Measurements from ENCODE around the gene FOXO6. TPM values are rescaled to one million over a fixed set of nuclear protein-coding genes. Genes with fewer than 3 reads are reported as not detected.

The FOXO6 gene
- total RNA-seq, 2 experiments from 2014 or later: 1.2 to 2.2 TPM

DNA sequence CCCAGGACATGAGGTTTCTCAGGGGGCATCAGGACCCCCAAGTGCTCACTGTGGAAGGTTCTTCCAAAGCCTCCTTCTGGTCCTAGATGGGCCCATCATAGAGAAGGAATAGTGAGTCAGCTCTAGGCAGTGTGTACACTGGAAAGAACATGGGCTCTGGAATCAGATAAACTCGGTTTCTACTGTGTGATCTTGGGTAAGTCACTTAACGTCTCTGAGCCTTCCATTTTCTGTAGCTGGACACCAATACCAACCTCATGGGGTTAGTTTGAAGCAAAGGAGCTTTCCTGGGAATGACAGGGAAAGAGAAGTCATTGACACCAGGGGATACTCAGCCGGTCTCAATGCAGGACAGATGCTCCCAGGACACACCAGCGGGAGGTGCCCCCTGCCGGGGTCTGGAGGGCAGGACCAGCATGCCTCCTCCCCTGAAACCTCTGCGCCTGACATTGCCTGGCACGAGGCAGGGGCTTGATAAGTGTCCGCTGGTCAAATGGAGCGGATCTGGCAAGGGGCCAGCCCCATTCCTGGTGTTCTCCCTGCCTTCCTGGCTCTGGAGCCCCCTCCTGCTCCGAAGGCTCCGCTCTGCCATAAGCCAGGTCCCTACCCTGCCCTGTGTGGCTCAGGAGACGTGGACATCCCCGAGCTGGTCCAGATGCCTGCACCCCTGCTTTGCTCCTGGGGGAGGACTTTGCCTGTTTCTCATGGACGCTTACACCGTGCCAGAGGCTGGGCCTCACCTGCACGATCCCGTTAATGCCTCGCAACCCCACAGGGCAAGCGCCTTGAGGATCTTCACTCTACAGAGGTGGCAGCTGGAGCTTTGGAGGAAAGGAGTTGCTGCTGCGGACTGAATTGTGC lies 70.5 kb downstream of the FOXO6 start:
- Mint-ChIP-seq H3K4me3 (no peak overlapping the region), H3K36me3 (ENCODE audit: low read depth) (no peaks in the 10 kb centered on the region), H3K4me1 (ENCODE audit: low read depth) (no peaks in the 10 kb centered on the region), H3K27ac (no peak overlapping the region), H3K27me3 (peaks cover 45% of the 10 kb centered on the region), H3K9me3 (no peaks in the 10 kb centered on the region)
- intact Hi-C loops (cut with DNase I, micrococcal nuclease): loop anchor here (1.0 kb wide), 2 partner anchors 163 to 164 kb away; no protein-coding TSS in a partner anchor
- POLR2A ChIA-PET: no interaction called here
- DNase-seq: no peak
- CTCF ChIA-PET: interaction anchor here (1.5 kb wide), 1 partner anchor 118 kb away, joined by 3 read pairs; no protein-coding TSS in a partner anchor
- Histone ChIP-seq H3K27me3 (ENCODE audit: control insufficient read depth in 1 of 2, insufficient read depth in 2 of 2, low read length in 2 of 2) (peaks cover 13 to 16% of the 10 kb centered on the region in 2 experiments), H3K36me3 (ENCODE audit: insufficient read depth, low read length) (no peaks in the 10 kb centered on the region), H3K4me1 (ENCODE audit: insufficient read depth, low read length) (peaks cover 4% of the 10 kb centered on the region), H3K4me3 (ENCODE audit: low read length) (no peak overlapping the region), H3K27ac (ENCODE audit: low read depth in 1 of 2, low read length in 2 of 2) (no peak overlapping the region), H3K9me3 (ENCODE audit: control insufficient read depth in 1 of 2, insufficient read depth in 1 of 2, low read length in 2 of 2) (peaks cover 0 to 4% of the 10 kb centered on the region in 2 experiments)
- no peak for ATAC-seq (ENCODE audit: poor library complexity)
- TF ChIP-seq, protein P1, sequence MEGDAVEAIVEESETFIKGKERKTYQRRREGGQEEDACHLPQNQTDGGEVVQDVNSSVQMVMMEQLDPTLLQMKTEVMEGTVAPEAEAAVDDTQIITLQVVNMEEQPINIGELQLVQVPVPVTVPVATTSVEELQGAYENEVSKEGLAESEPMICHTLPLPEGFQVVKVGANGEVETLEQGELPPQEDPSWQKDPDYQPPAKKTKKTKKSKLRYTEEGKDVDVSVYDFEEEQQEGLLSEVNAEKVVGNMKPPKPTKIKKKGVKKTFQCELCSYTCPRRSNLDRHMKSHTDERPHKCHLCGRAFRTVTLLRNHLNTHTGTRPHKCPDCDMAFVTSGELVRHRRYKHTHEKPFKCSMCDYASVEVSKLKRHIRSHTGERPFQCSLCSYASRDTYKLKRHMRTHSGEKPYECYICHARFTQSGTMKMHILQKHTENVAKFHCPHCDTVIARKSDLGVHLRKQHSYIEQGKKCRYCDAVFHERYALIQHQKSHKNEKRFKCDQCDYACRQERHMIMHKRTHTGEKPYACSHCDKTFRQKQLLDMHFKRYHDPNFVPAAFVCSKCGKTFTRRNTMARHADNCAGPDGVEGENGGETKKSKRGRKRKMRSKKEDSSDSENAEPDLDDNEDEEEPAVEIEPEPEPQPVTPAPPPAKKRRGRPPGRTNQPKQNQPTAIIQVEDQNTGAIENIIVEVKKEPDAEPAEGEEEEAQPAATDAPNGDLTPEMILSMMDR (IDR thresholded peaks at IDR 0.05): no peak

Other genes starting within 250 kb of the FOXO6 start
- gene SCMH1, start 119.1 kb upstream of the FOXO6 start, total RNA-seq: 10 to 100 TPM; 14.4 to 19.2 TPM
- not detected for gene EDN2, start 123.2 kb downstream of the FOXO6 start, total RNA-seq

Measured in CD4-positive, alpha-beta T cell (primary cell).